ENCODE measurements around the gene EIF2S2.
"Not testable (repeated sequence)": the region's sequence is repeated elsewhere in the genome, so short reads cannot be mapped to it uniquely, and the experiment has no call there.

EIF2S2 gene

DNA sequence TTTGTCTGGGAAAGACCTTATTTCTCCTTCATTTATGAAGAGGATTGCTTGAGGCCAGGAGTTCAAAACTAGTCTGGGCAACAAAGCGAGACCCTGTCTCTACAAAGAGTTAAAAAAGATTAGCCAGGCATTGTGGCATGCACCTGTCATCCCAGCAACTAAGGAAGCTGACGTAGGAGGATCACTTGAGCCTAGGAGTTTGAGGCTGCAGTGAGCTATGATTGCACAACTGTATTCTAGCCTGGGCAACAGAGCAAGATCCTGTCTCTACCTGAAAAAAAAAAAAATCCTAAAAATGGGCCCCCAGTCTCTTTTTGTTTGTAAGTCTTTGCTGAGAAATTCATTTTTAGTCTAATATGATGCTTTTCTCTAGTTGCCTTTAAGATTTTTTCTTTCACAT is 29.2 kb upstream of the EIF2S2 start:
- Histone ChIP-seq H3K36me3 (ENCODE audit: insufficient read depth) (no peaks in the 10 kb centered on the region), H3K79me2 (ENCODE audit: insufficient read depth, low read depth) (no peaks in the 10 kb centered on the region), H2AFZ (ENCODE audit: low read depth) (no peak overlapping the region), H3K4me3 (IDR thresholded peaks at IDR 0.05; ENCODE audit: insufficient read depth, low read depth, low read length) (no peak overlapping the region), H3K27ac (no peak overlapping the region), H3K4me2 (no peak overlapping the region), H3K4me1 (ENCODE audit: low read depth, poor library complexity, severe bottlenecking) (peaks cover 4% of the 10 kb centered on the region), H3K9ac (no peak overlapping the region), H4K20me1 (ENCODE audit: insufficient read depth) (no peaks in the 10 kb centered on the region), H3K27me3 (ENCODE audit: insufficient read depth, low read depth) (no peaks in the 10 kb centered on the region)
- TF ChIP-seq, protein P1, sequence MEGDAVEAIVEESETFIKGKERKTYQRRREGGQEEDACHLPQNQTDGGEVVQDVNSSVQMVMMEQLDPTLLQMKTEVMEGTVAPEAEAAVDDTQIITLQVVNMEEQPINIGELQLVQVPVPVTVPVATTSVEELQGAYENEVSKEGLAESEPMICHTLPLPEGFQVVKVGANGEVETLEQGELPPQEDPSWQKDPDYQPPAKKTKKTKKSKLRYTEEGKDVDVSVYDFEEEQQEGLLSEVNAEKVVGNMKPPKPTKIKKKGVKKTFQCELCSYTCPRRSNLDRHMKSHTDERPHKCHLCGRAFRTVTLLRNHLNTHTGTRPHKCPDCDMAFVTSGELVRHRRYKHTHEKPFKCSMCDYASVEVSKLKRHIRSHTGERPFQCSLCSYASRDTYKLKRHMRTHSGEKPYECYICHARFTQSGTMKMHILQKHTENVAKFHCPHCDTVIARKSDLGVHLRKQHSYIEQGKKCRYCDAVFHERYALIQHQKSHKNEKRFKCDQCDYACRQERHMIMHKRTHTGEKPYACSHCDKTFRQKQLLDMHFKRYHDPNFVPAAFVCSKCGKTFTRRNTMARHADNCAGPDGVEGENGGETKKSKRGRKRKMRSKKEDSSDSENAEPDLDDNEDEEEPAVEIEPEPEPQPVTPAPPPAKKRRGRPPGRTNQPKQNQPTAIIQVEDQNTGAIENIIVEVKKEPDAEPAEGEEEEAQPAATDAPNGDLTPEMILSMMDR (conservative IDR thresholded peaks at IDR 0.05; ENCODE audit: low read depth, low read length), result no peak

DNA sequence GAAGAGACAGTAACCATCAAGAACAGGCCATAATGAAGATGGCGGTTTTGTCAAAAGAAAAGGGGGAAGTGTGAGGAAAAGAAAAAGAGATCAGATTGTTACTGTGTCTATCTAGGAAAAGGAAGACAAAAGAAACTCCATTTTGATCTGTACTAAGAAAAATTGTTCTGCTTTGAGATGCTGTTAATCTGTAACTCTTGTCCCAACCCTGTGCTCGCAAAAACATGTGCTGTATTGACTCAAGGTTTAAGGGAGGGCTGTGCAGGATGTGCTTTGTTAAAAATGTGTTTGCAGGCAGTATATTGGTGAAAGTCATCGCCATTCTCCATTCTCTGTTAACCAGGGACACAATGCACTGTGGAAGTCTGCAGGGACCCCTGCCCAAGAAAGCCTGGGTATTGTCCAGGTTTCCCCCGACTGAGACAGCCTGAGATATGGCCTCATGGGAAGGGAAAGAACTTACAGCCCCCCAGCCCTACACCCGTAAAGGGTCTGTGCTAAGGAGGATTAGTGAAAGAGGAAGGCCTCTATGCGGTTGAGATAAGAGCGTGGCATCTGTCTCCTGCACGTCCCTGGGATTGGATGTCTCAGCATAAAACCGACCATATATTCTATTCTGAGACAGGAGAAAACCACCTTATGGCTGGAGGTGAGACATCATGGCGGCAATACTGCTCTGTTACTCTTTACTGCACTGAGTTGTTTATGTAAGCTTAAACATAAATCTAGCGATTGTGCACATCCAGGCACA is 23.7 kb upstream of the EIF2S2 start:
- not testable (repeated sequence) for H3K4me1 ChIP-seq (ENCODE audit: low read depth, poor library complexity, severe bottlenecking); H3K4me2 ChIP-seq; H3K27me3 ChIP-seq (ENCODE audit: insufficient read depth, low read depth); H3K79me2 ChIP-seq (ENCODE audit: insufficient read depth, low read depth); H3K9ac ChIP-seq; H4K20me1 ChIP-seq (ENCODE audit: insufficient read depth); H3K27ac ChIP-seq; H3K36me3 ChIP-seq (ENCODE audit: insufficient read depth); H3K4me3 ChIP-seq (IDR thresholded peaks at IDR 0.05; ENCODE audit: insufficient read depth, low read depth, low read length); H2AFZ ChIP-seq (ENCODE audit: low read depth)

- not testable (repeated sequence) for H3K27ac ChIP-seq; H2AFZ ChIP-seq (ENCODE audit: low read depth); H3K4me1 ChIP-seq (ENCODE audit: low read depth, poor library complexity, severe bottlenecking); H3K79me2 ChIP-seq (ENCODE audit: insufficient read depth, low read depth); H4K20me1 ChIP-seq (ENCODE audit: insufficient read depth); H3K27me3 ChIP-seq (ENCODE audit: insufficient read depth, low read depth); H3K4me2 ChIP-seq; H3K9ac ChIP-seq; H3K36me3 ChIP-seq (ENCODE audit: insufficient read depth); H3K4me3 ChIP-seq (IDR thresholded peaks at IDR 0.05; ENCODE audit: insufficient read depth, low read depth, low read length)
Observed at GRCh38 chr20:34133365-34133860, 21.4 kb upstream of the EIF2S2 start.

- H3K9ac ChIP-seq; H3K36me3 ChIP-seq (ENCODE audit: insufficient read depth); H4K20me1 ChIP-seq (ENCODE audit: insufficient read depth); H3K27me3 ChIP-seq (ENCODE audit: insufficient read depth, low read depth); H3K4me2 ChIP-seq; H3K27ac ChIP-seq; H3K4me1 ChIP-seq (ENCODE audit: low read depth, poor library complexity, severe bottlenecking); H2AFZ ChIP-seq (ENCODE audit: low read depth); H3K4me3 ChIP-seq (IDR thresholded peaks at IDR 0.05; ENCODE audit: insufficient read depth, low read depth, low read length); H3K79me2 ChIP-seq (ENCODE audit: insufficient read depth, low read depth): not testable (repeated sequence)
Observed at GRCh38 chr20:34132943-34133342, 20.9 kb upstream of the EIF2S2 start.

- not testable (repeated sequence) for H3K4me3 ChIP-seq (IDR thresholded peaks at IDR 0.05; ENCODE audit: insufficient read depth, low read depth, low read length); H3K79me2 ChIP-seq (ENCODE audit: insufficient read depth, low read depth); H3K36me3 ChIP-seq (ENCODE audit: insufficient read depth); H3K4me1 ChIP-seq (ENCODE audit: low read depth, poor library complexity, severe bottlenecking); H3K27ac ChIP-seq; H3K4me2 ChIP-seq; H3K9ac ChIP-seq; H3K27me3 ChIP-seq (ENCODE audit: insufficient read depth, low read depth); H4K20me1 ChIP-seq (ENCODE audit: insufficient read depth); H2AFZ ChIP-seq (ENCODE audit: low read depth)
Observed at GRCh38 chr20:34132491-34132890, 20.4 kb upstream of the EIF2S2 start.

- Histone ChIP-seq H3K27ac (no peak overlapping the region), H3K4me2 (no peak overlapping the region), H3K4me1 (ENCODE audit: low read depth, poor library complexity, severe bottlenecking) (no peaks in the 10 kb centered on the region), H3K4me3 (IDR thresholded peaks at IDR 0.05; ENCODE audit: insufficient read depth, low read depth, low read length) (no peak overlapping the region), H3K79me2 (ENCODE audit: insufficient read depth, low read depth) (no peaks in the 10 kb centered on the region), H2AFZ (ENCODE audit: low read depth) (no peak overlapping the region), H4K20me1 (ENCODE audit: insufficient read depth) (no peaks in the 10 kb centered on the region), H3K36me3 (ENCODE audit: insufficient read depth) (no peaks in the 10 kb centered on the region), H3K9ac (no peak overlapping the region), H3K27me3 (ENCODE audit: insufficient read depth, low read depth) (no peaks in the 10 kb centered on the region)
- TF ChIP-seq, protein P1 (conservative IDR thresholded peaks at IDR 0.05; ENCODE audit: low read depth, low read length), result no peak
Observed at GRCh38 chr20:34131491-34131890, 19.4 kb upstream of the EIF2S2 start.

All from KMS-11 (cell line).